Stimulated activated CD8-positive, alpha-beta memory T cell treated with anti-CD3 and anti-CD28 coated beads, Interleukin-4, amount 100 ng/mL, for 24 hours (primary cell): Measurements from ENCODE around the gene TSHZ3.

ENCODE experiments used
- DNase-seq: peaks from one replicate; pipeline ENCODE4 v3.0.0-alpha.2; 2020; ENCODE audit warnings: low read depth

TSHZ3 gene

GRCh38 chr19:31262725-31263191 lies 86.5 kb downstream of the TSHZ3 start:
- DNase-seq, result no peak

- DNase-seq, result no peak
These were observed 87.5 kb downstream of the TSHZ3 start for GRCh38 chr19:31261603-31262212.

- DNase-seq, result no peak
These were observed 88.1 kb downstream of the TSHZ3 start for GRCh38 chr19:31261019-31261602.

DNA sequence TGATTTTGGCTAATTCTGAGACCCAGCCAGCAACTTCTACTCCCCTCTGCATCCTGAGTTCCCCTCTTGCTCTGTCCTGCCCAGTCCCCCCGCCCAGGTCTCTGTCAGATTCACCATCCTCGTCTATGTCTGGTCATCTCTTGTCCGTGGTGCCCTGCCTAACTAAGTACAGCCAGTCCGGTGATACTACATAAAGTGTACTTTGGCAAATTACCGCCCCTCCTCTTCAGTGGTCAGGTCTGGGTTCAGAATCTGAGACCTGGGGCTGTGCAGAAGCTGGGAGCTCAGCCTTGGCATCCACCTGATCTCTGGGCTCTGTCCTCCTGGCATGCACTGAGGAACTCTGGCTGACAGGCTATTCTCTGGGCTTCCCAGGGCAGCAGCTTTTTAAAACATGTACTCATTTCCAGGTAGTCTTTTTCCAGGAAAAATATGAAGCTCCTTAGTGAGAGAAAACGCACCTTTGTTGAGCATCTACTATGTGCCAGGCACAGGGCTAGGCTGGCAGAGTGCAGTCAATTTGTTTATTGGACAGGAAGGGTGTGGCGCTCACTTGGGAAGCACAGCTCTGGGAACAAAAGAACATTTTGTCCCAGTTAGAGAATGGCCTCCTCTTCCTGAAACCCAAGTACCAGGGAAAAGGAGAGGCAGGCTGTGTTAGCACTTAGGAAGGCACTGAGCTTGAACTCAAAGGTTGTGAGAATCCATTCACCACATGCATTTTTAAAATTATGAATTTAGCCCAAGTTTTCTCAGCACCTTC lies 88.9 kb downstream of the TSHZ3 start:
- no peak for DNase-seq

DNA sequence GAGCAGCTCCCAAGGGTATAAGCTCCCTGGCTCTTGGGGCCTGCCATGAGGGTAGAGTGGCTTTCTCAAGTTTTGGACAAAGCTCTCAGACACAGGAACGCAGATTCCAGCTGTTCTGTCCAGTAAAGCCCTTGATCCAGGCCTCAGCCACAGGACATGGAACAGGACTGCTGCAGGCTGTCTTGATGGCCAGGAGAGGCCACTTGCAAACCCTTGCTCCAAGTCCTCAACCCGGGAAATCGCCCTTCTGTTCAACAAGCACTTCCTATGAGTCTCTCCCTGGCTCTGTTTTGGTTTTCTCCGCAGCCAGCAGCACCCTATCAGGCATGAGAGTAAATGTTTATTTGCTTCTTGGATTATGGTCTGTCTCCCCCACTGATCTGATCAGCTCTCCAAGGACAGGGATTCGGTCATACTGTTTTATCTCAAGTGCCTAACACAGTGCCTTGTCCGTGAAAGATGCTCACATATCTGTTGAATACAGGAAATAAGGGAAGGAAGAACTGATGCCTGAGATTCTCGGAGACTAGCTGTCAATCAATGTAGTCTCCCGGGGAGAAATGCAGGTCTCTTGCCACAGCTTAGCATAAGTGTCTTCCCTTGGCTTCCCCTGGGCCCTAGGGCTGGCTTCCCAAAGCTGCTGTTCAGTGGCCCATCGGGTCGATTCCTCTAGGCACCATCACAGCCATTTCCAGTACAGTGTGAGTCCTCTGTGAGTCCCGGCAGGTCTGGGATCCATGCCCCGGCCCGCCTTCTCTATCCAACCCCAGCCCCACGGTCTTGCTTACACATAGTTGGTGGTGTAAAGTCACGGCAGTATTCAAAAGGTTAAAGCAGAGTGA lies 90.8 kb downstream of the TSHZ3 start:
- no peak for DNase-seq

DNA sequence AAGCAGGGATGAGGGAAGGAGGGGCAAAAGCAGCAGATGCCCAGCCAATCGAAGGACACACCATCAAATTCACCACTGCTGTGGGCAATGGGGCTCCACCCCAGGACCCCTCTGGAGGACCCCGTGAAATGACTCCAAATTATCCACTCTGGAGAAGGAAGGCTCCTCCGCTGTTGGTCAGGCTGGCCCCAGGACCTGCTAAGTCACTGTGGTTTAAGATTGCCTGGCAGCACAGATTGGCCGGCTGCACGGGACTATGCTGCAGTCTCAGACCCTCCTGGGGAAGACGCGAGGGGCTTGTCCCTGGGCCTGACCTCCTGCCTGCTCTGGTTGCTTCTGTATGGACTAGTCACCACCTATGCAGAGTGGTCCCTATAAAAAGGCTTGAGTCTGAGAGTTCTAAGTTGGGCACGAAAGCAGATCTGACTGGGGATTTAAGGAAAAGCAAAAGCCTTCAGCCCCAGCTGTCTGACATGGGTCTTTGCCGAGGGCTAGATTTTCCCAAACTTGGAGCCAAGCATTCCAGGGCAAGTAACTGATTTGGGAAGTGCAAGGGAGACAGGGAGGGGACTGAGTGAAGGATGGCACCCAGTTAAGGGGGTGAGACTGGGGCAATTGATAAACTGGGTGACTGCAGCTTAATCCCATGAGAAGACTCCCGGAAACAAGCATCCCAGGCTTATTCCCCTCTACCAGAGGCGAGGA lies 91.7 kb downstream of the TSHZ3 start:
- DNase-seq, result no peak

DNA sequence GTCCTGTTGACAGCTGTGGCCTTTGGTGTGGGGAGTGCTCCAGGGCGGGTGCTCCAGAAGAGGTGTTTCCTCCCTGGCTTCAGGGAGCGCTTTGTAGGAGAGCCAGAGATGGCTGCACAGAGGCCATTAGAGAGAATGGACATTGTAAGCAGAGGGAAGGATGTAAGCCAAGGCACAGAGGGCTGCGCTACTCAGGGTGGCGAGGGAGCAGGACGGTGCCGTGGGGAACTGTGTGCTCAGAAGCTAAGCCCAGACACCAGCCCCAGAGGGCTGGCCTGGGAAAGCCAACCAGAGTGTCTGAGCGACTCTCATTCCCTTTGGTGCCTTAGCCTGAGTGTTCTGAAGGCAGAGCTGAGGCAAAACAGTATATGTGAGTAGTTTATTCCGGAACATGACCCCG lies 92.2 kb downstream of the TSHZ3 start:
- no peak for DNase-seq

DNA sequence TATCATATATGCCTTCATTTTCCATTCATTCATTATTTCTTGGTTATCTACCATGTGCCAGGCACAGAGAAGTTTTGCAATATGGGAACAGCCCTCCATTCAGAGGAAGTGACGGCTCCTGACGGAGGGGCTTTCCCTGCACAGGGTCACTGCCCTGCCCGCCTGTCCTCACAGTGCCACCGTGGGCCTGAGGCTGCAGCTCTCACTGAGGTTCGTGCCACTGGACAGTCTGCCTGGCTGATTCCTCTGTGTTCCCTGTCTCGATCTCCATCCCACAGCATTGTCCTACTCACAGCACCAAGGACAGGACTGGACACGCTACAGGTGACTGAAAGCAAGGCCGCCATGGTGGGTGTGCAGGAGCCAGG lies 92.7 kb downstream of the TSHZ3 start:
- no peak for DNase-seq

- no peak for DNase-seq
These were observed 93.2 kb downstream of the TSHZ3 start for GRCh38 chr19:31255831-31256592.

- no peak for DNase-seq
These were observed 93.9 kb downstream of the TSHZ3 start for GRCh38 chr19:31255174-31255799.

DNA sequence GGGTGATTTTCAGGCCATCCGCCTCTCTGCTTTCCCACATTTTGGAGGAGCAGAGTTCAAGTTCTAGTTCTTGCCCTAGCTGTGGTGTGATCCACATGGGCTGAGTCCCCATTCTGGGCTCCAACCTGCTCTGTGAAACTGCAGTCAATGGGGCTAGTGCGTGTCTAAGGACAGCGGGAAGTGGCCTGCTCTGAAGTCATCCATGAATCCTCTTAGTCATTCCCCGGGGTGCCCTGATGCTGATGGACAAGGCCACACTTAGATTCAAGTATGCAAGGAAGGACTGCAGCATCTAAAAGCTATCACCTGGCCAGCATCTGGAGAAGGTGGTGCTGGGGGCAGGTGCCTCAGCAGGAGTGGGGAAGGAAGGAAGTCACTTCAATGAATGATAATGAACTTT lies 94.6 kb downstream of the TSHZ3 start:
- no peak for DNase-seq

DNA sequence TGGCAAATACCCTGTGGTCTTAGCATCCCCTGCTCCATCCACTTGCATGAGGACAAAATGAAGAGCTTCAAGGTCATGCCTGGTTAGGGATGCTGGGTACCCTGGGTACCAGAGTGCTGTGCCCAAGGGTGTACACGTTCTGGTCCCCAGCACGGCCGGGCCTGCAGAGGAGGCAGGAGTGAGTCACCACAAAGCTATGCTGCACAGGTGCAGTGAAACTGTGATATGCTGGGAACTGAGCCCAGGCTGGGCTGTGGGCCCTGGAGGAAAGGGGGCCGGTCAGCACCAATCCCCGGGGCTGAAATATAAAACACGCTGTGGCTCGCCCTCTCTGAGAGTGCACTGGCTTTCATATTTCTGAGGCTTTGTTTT lies 95.1 kb downstream of the TSHZ3 start:
- DNase-seq, result no peak

GRCh38 chr19:31253526-31254179 lies 95.6 kb downstream of the TSHZ3 start:
- no peak for DNase-seq

- no peak for DNase-seq
These were observed 96.8 kb downstream of the TSHZ3 start for GRCh38 chr19:31252441-31252840.

DNA sequence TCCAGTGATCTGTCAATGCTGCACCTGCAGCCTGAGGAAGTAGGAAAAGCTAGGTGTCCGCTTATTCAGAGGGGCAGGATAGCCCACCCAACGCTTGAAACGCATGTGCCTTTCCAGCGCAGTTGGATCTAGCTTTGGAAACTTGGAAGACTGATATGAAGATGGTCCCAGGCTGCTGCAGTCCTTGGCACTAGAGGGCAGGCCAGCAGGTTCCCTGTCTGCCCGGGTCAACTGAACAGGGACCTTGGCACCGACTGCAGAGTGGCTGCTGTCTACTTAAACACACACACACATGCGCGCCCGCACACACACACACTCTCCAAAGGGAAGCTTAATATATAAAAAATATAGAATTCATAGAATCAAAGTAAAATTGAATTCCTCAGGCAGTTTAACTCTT lies 100.0 kb downstream of the TSHZ3 start:
- DNase-seq, result no peak

- DNase-seq, result no peak
These were observed 113.4 kb downstream of the TSHZ3 start for GRCh38 chr19:31235806-31236205.

DNA sequence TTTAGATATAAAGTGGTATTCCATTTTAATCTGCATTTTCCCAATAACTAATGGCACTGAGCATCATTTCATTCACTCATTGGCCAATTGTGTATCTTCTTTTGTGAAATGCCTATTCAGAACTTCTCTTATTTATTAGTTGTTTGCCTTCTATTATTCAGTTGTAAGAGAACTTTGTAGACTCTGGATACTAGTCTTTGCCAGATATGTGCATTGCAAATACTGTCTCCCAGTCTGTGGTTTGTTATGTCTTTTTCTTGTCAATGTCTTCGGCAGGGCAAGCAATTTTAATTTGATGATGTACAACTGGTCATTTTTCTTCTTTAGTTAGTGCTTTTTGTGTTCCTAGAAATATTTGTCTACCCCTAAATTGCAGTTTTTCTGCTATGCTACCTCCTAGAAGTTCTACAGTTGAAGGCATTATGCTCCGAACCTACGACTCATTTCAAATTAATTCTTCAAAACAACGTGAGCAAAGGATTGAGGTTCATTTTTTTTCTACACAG lies 115.9 kb downstream of the TSHZ3 start:
- DNase-seq, result no peak

DNA sequence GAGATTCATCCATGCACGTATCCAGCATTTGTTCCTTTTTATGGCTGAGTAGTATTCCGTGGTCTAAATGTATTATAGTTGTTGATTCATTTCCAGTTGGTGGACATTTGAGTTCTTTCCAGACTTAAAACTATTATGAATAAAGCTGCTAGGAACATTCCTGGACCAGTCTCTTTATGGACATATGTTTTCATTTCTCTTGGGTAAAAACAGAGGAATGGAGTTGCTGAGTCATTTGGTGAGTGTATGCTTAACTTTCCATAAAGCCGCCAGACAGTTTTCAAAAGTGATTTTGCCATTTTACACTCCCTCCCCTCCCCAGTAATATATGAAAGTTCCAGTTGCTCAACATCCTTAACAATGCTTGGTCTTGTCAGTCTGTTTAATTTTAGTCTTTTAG lies 116.4 kb downstream of the TSHZ3 start:
- DNase-seq, result no peak

DNA sequence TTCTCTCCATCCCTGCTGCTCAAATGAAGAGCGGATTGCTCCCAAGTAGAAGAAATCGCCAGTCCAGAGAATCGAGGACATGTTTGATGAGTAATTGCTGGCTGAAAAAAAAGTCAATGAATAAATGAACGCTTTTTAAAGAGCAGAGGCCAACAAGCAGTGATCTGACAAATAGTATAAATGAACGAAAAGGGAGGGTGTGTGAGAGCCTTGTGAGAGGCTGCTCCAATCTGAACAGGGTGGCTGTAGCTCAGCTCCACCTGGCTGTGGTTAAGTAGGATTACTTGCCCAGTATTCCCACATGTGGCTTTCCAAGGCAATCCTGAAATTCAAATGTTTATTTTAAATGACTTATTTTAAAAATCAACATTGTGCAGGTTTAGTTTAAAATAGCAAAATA lies 117.1 kb downstream of the TSHZ3 start:
- no peak for DNase-seq

DNA sequence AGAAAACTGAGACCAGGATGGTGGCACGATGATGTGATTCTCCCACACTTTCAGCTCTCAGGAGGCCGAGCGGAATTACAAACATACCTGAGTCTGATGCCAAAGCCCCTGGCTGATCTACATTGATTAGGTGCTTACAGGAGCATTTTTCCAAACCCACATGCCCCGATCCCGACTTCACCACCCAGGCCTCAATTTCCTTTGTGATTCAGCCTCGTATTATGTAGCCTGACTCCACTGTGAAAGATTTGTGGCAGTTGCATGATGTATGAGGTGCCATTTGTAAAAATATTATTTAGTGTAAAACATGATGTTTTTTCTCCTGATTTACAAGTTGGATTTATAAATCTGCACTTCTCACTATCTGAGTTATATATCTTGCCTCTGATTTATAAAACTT lies 118.0 kb downstream of the TSHZ3 start:
- DNase-seq, result no peak
